Fibroblast of lung (primary cell): ENCODE measurements around the gene NCOR2.

Experiments used
- CTCF ChIP-seq, 2 donors: IDR thresholded peaks in 1 of 2; conservative IDR thresholded peaks in 1 of 2; 1 replicate in 1 of 2; 2 replicates in 1 of 2; pipeline ENCODE4 v1.5.1; 2011 to 2012; ENCODE audit warnings: low read length in 2 of 2, control low read depth in 1 of 2, inconsistent platforms in 1 of 2, low read depth in 1 of 2, mild to moderate bottlenecking in 1 of 2
- EZH2 ChIP-seq: IDR thresholded peaks from 2 replicates; pipeline ENCODE4 v1.5.1; 2012; ENCODE audit warnings: low read length, control low read depth, mild to moderate bottlenecking; ENCODE audit errors: missing control alignments

- no peak for TF ChIP-seq CTCF (conservative IDR thresholded peaks at IDR 0.05 in 1 of 2, IDR thresholded peaks at IDR 0.05 in 1 of 2; ENCODE audit: low read depth in 1 of 2, low read length in 2 of 2)
- no peak for TF ChIP-seq EZH2
These were observed 39.4 kb downstream of the NCOR2 start for GRCh38 chr12:124527861-124528561.
